H9 (cell line): ENCODE results near the gene LINC01488. TPM values are rescaled to one million over a fixed set of nuclear protein-coding genes. Genes with fewer than 3 reads are reported as not detected.

Experiments
- DNase-seq: peaks from one replicate; pipeline ENCODE4 v3.0.0-alpha.2; 2017
- H2AFZ ChIP-seq: one replicate; pipeline ENCODE4 v1.6.1; 2013; ENCODE audit warnings: mild to moderate bottlenecking, low read length, control low read depth, moderate library complexity
- H2AK5ac ChIP-seq: 2 replicates; pipeline ENCODE4 v1.6.1; 2013; ENCODE audit warnings: low read length, control low read depth, mixed read lengths; ENCODE audit not compliant: insufficient read length
- H2BK120ac ChIP-seq: one replicate; pipeline ENCODE4 v1.6.1; 2013; ENCODE audit warnings: low read depth, mild to moderate bottlenecking, low read length, control low read depth, inconsistent platforms; ENCODE audit not compliant: poor library complexity, severe bottlenecking
- H2BK12ac ChIP-seq: 2 replicates; pipeline ENCODE4 v1.6.1; 2013; ENCODE audit warnings: low read length, control low read depth, mixed read lengths, low read depth; ENCODE audit not compliant: insufficient read length
- H2BK15ac ChIP-seq: 2 replicates; pipeline ENCODE4 v1.6.1; 2013; ENCODE audit warnings: low read depth, low read length, control low read depth
- H2BK20ac ChIP-seq: one replicate; pipeline ENCODE4 v1.6.1; 2013; ENCODE audit warnings: low read depth, mild to moderate bottlenecking, low read length, control low read depth, inconsistent platforms; ENCODE audit not compliant: poor library complexity, severe bottlenecking
- H2BK5ac ChIP-seq: 2 replicates; pipeline ENCODE4 v1.6.1; 2013; ENCODE audit warnings: low read length, control low read depth, mixed read lengths; ENCODE audit not compliant: insufficient read length
- H3K14ac ChIP-seq: 2 replicates; pipeline ENCODE4 v1.6.1; 2013; ENCODE audit warnings: low read length, control low read depth; ENCODE audit not compliant: insufficient read depth
- H3K18ac ChIP-seq: 2 replicates; pipeline ENCODE4 v1.6.1; 2013; ENCODE audit warnings: low read depth, mild to moderate bottlenecking, mixed read lengths, low read length, control low read depth; ENCODE audit not compliant: insufficient read length
- H3K23ac ChIP-seq: 2 replicates; pipeline ENCODE4 v1.6.1; 2013; ENCODE audit warnings: low read length, control low read depth, mixed read lengths, low read depth; ENCODE audit not compliant: insufficient read length
- H3K23me2 ChIP-seq: 2 replicates; pipeline ENCODE4 v1.6.1; 2013; ENCODE audit warnings: low read depth, mild to moderate bottlenecking, mixed read lengths, low read length, control low read depth; ENCODE audit not compliant: insufficient read length, poor library complexity, severe bottlenecking
- H3K27ac ChIP-seq: 2 replicates; pipeline ENCODE4 v1.5.1; 2013; ENCODE audit warnings: low read length, control low read depth, mixed read lengths, low read depth; ENCODE audit not compliant: insufficient read length
- H3K27me3 ChIP-seq: 2 replicates; pipeline ENCODE4 v1.6.1; 2013; ENCODE audit warnings: low read length, control low read depth, inconsistent platforms; ENCODE audit not compliant: insufficient read depth
- H3K4ac ChIP-seq: 2 replicates; pipeline ENCODE4 v1.6.1; 2013; ENCODE audit warnings: low read depth, mild to moderate bottlenecking, control low read depth, inconsistent platforms, low read length, moderate library complexity
- H3K4me1 ChIP-seq: 2 replicates; pipeline ENCODE4 v1.6.1; 2013; ENCODE audit warnings: low read length, control low read depth, inconsistent platforms; ENCODE audit not compliant: insufficient read depth
- H3K4me2 ChIP-seq: 2 replicates; pipeline ENCODE4 v1.6.1; 2013; ENCODE audit warnings: low read length, control low read depth, mixed read lengths; ENCODE audit not compliant: insufficient read length, insufficient read depth
- H3K56ac ChIP-seq: 2 replicates; pipeline ENCODE4 v1.6.1; 2013; ENCODE audit warnings: low read depth, mild to moderate bottlenecking, mixed read lengths, low read length, control low read depth; ENCODE audit not compliant: insufficient read length
- H3K79me1 ChIP-seq: 2 replicates; pipeline ENCODE4 v1.6.1; 2013; ENCODE audit warnings: low read depth, mild to moderate bottlenecking, moderate library complexity, low read length, control low read depth, inconsistent platforms; ENCODE audit not compliant: insufficient read depth, poor library complexity, severe bottlenecking
- H3K79me2 ChIP-seq: 2 replicates; pipeline ENCODE4 v1.6.1; 2013; ENCODE audit warnings: low read length, control low read depth, inconsistent platforms; ENCODE audit not compliant: insufficient read depth
- H3K9ac ChIP-seq: 2 replicates; pipeline ENCODE4 v1.6.1; 2013; ENCODE audit warnings: low read length, control low read depth, mixed read lengths; ENCODE audit not compliant: insufficient read length; ENCODE audit errors: extremely low read depth
- H3K9me3 ChIP-seq: one replicate; pipeline ENCODE4 v1.6.1; 2013; ENCODE audit warnings: low read depth, low read length, inconsistent platforms; ENCODE audit not compliant: control insufficient read depth
- H3T11ph ChIP-seq: one replicate; pipeline ENCODE4 v1.6.1; 2013; ENCODE audit warnings: mild to moderate bottlenecking, low read length, control low read depth, inconsistent platforms
- H4K20me1 ChIP-seq: one replicate; pipeline ENCODE4 v1.6.1; 2013; ENCODE audit not compliant: control insufficient read depth, insufficient read length, insufficient read depth
- H4K5ac ChIP-seq: 2 replicates; pipeline ENCODE4 v1.6.1; 2013; ENCODE audit warnings: low read depth, mild to moderate bottlenecking, mixed read lengths, low read length, control low read depth; ENCODE audit not compliant: insufficient read length
- H4K8ac ChIP-seq: replicated peaks from 2 replicates; pipeline ENCODE4 v1.6.1; 2013; ENCODE audit warnings: low read length, control low read depth, mixed read lengths, low read depth; ENCODE audit not compliant: insufficient read length
- H4K91ac ChIP-seq: 2 replicates; pipeline ENCODE4 v1.6.1; 2013; ENCODE audit warnings: low read depth, mild to moderate bottlenecking, moderate library complexity, mixed read lengths, low read length, control low read depth; ENCODE audit not compliant: insufficient read length
- H3K27ac Mint-ChIP-seq, 3 experiments: 2 replicates in 2 of 3; 3 replicates in 1 of 3; pipeline ENCODE4 v1.8.0; 2020 to 2021; ENCODE audit warnings: mixed read lengths in 3 of 3, mild to moderate bottlenecking in 1 of 3, moderate library complexity in 1 of 3
- H3K27me3 Mint-ChIP-seq: 2 replicates; pipeline ENCODE4 v1.8.0; 2021; ENCODE audit warnings: low read depth, mild to moderate bottlenecking, moderate library complexity, mixed read lengths
- H3K36me3 Mint-ChIP-seq, 3 experiments: 2 replicates in 2 of 3; 3 replicates in 1 of 3; pipeline ENCODE4 v1.8.0; 2020 to 2021; ENCODE audit warnings: low read depth in 3 of 3, mixed read lengths in 3 of 3; ENCODE audit not compliant: insufficient read depth in 1 of 3
- H3K4me1 Mint-ChIP-seq, 2 experiments: 2 replicates each; pipeline ENCODE4 v1.8.0; 2020; ENCODE audit warnings: mixed read lengths in 2 of 2
- H3K4me3 Mint-ChIP-seq, 2 experiments: 2 replicates in 1 of 2; 3 replicates in 1 of 2; pipeline ENCODE4 v1.8.0; 2020 to 2021; ENCODE audit warnings: mild to moderate bottlenecking in 2 of 2, mixed read lengths in 2 of 2, moderate library complexity in 1 of 2
- H3K9me3 Mint-ChIP-seq, 2 experiments: 2 replicates in 1 of 2; 3 replicates in 1 of 2; pipeline ENCODE4 v1.8.0; 2020; ENCODE audit warnings: mild to moderate bottlenecking in 2 of 2, mixed read lengths in 2 of 2, moderate library complexity in 1 of 2
- WGBS: extraction: QIAGEN DNeasy Blood & Tissue Kit; methylation state at CpG from one replicate; pipeline ENCODE4 v1.1.7; 2013; ENCODE audit warnings: missing lambda C conversion rate, low lambda C conversion rate, mixed read lengths; ENCODE audit not compliant: insufficient read length; ENCODE audit errors: extremely low coverage; 5-methylcytosine and 5-hydroxymethylcytosine counted together
- total RNA-seq: library from RNA; stranded (reverse); gene quantifications from 2 replicates; pipeline ENCODE4 v1.2.1, GENCODE V29; 2021
- TF ChIP-seq, protein P1 (sequence below): fragments of 200-600 bp; sonication (generic); conservative IDR thresholded peaks from 3 replicates; pipeline ENCODE4 v1.8.0; 2021; ENCODE audit warnings: antibody characterized with exemption, mild to moderate bottlenecking

LINC01488 gene
- total RNA-seq, 1 experiment from 2014 or later = not detected

GRCh38 chr11:69435161-69435986, 46.1 kb upstream of the LINC01488 start:
- H3K4me3 Mint-ChIP-seq = no peak overlapping the region
- Histone ChIP-seq H3K9me3 (no peaks in the 10 kb centered on the region), H3K4ac (no peak overlapping the region), H4K8ac (no peak overlapping the region), H3K27me3 (no peaks in the 10 kb centered on the region), H4K91ac (no peak overlapping the region), H3K23me2 (no peaks in the 10 kb centered on the region), H3K27ac (no peak overlapping the region), H3K79me1 (no peaks in the 10 kb centered on the region), H3K79me2 (no peaks in the 10 kb centered on the region), H2BK20ac (no peak overlapping the region), H2AFZ (no peak overlapping the region), H3K14ac (peak overlapping the region; percentile 23; the same call in 1 of the 2 replicates), H2BK15ac (no peak overlapping the region), H3K9ac (no peak overlapping the region), H3T11ph (no peak overlapping the region), H3K4me2 (no peak overlapping the region), H2BK5ac (no peak overlapping the region), H3K4me1 (peaks cover 2% of the 10 kb centered on the region; the same call in 1 of the 2 replicates), H2BK12ac (no peak overlapping the region), H2AK5ac (no peak overlapping the region), H4K20me1 (no peaks in the 10 kb centered on the region), H4K5ac (no peak overlapping the region), H3K56ac (no peak overlapping the region), H3K23ac (no peak overlapping the region), H2BK120ac (no peak overlapping the region), H3K18ac (no peak overlapping the region)
- peak overlapping the region in 1 of 3 experiments; percentile 91; a peak in 4 of 7 replicates for H3K27ac Mint-ChIP-seq
- peaks cover 0 to 3% of the 10 kb centered on the region in 2 experiments; a peak in 1 of 5 replicates for H3K9me3 Mint-ChIP-seq
- WGBS = no CpG with 5 or more reads among the region's 15 CpGs
- peaks cover 58 to 61% of the 10 kb centered on the region in 2 experiments for H3K4me1 Mint-ChIP-seq
- H3K36me3 Mint-ChIP-seq = no peaks in the 10 kb centered on the region; a peak in 1 of 7 replicates
- TF ChIP-seq, protein P1, sequence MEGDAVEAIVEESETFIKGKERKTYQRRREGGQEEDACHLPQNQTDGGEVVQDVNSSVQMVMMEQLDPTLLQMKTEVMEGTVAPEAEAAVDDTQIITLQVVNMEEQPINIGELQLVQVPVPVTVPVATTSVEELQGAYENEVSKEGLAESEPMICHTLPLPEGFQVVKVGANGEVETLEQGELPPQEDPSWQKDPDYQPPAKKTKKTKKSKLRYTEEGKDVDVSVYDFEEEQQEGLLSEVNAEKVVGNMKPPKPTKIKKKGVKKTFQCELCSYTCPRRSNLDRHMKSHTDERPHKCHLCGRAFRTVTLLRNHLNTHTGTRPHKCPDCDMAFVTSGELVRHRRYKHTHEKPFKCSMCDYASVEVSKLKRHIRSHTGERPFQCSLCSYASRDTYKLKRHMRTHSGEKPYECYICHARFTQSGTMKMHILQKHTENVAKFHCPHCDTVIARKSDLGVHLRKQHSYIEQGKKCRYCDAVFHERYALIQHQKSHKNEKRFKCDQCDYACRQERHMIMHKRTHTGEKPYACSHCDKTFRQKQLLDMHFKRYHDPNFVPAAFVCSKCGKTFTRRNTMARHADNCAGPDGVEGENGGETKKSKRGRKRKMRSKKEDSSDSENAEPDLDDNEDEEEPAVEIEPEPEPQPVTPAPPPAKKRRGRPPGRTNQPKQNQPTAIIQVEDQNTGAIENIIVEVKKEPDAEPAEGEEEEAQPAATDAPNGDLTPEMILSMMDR = no peak
- no peak for DNase-seq
- H3K27me3 Mint-ChIP-seq = peaks cover 6% of the 10 kb centered on the region
